OCI-LY3 (cell line): Measurements from ENCODE around the gene FAM117A.

Experiments
- H2AFZ ChIP-seq: fragments of 200-600, 300-600 bp; shearing (Covaris generic); 2 replicates; pipeline ENCODE4 v1.6.0; 2014; ENCODE audit warnings: antibody characterized with exemption, low read depth, low read length
- H3K27ac ChIP-seq: fragments of 200-600, 300-600 bp; sonication (generic); 2 replicates; pipeline ENCODE4 v1.5.1; 2014; ENCODE audit warnings: mild to moderate bottlenecking, low read length, moderate library complexity, mixed read lengths
- H3K27me3 ChIP-seq: fragments of 200-600, 300-600 bp; sonication (generic); 2 replicates; pipeline ENCODE4 v1.6.1; 2014; ENCODE audit warnings: low read depth, low read length, mixed read lengths
- H3K36me3 ChIP-seq: fragments of 200-600, 300-600 bp; sonication (generic); replicated peaks from 2 replicates; pipeline ENCODE3; 2014; ENCODE audit warnings: low read depth, low read length, mixed read lengths
- H3K4me1 ChIP-seq: fragments of 300-600, 200-600 bp; sonication (generic); 2 replicates; pipeline ENCODE4 v1.6.1; 2014; ENCODE audit warnings: low read length, mixed read lengths
- H3K4me2 ChIP-seq: fragments of 200-600, 300-600 bp; sonication (generic); 2 replicates; pipeline ENCODE4 v1.6.1; 2014; ENCODE audit warnings: low read length, mixed read lengths
- H3K4me3 ChIP-seq: fragments of 300-600, 200-600 bp; sonication (generic); 2 replicates; pipeline ENCODE4 v1.5.1; 2014; ENCODE audit warnings: antibody characterized with exemption, mild to moderate bottlenecking, low read length, moderate library complexity
- H3K79me2 ChIP-seq: fragments of 300-600, 200-600 bp; shearing (Covaris generic); 2 replicates; pipeline ENCODE4 v1.6.1; 2014; ENCODE audit warnings: mild to moderate bottlenecking, low read length, mixed read lengths
- H3K9ac ChIP-seq: fragments of 300-600, 200-600 bp; shearing (Covaris generic); 2 replicates; pipeline ENCODE4 v1.6.0; 2014; ENCODE audit warnings: mild to moderate bottlenecking, low read length, moderate library complexity
- H3K9me3 ChIP-seq: fragments of 200-600, 300-600 bp; shearing (Covaris generic); 2 replicates; pipeline ENCODE4 v1.6.1; 2014; ENCODE audit warnings: low read length, mixed read lengths; ENCODE audit not compliant: insufficient read depth
- H4K20me1 ChIP-seq: fragments of 200-600, 300-600 bp; sonication (generic); 2 replicates; pipeline ENCODE4 v1.6.1; 2016; ENCODE audit warnings: low read length, mixed read lengths; ENCODE audit not compliant: insufficient read depth
- CTCF ChIP-seq: fragments of 200-600, 300-600 bp; sonication (generic); IDR thresholded peaks from 2 replicates; pipeline ENCODE4 v1.5.1; 2014; ENCODE audit warnings: antibody characterized with exemption, low read length, low read depth
- EZH2phosphoT487 ChIP-seq: fragments of 200-600 bp; shearing (Covaris generic); IDR thresholded peaks from 2 replicates; pipeline ENCODE4 v1.6.1; 2018; ENCODE audit warnings: antibody characterized with exemption, mixed run types, low read depth

FAM117A gene

GRCh38 chr17:49787884-49788477, 24.1 kb upstream of the FAM117A start:
- peaks cover 43% of the 10 kb centered on the region for H3K79me2 ChIP-seq
- H3K9me3 ChIP-seq: no peaks in the 10 kb centered on the region
- H3K27me3 ChIP-seq: no peaks in the 10 kb centered on the region
- peak overlapping the region; percentile 88 for H3K27ac ChIP-seq
- peak overlapping the region; percentile 95 for H3K9ac ChIP-seq
- peaks cover 33% of the 10 kb centered on the region for H4K20me1 ChIP-seq
- H3K36me3 ChIP-seq: peaks cover 18% of the 10 kb centered on the region
- H3K4me2 ChIP-seq: peak overlapping the region; percentile 93
- H2AFZ ChIP-seq: peak overlapping the region; percentile 95
- TF ChIP-seq EZH2phosphoT487 (no peak), CTCF (no peak)
- H3K4me3 ChIP-seq: peak overlapping the region; percentile 96
- H3K4me1 ChIP-seq: peaks cover 18% of the 10 kb centered on the region

GRCh38 chr17:49784636-49785035, 20.7 kb upstream of the FAM117A start:
- TF ChIP-seq CTCF (no peak), EZH2phosphoT487 (no peak)
- Histone ChIP-seq H3K4me3 (no peak overlapping the region), H4K20me1 (peaks cover 5% of the 10 kb centered on the region), H3K9ac (no peak overlapping the region), H3K36me3 (peaks cover 3% of the 10 kb centered on the region), H3K79me2 (peaks cover 10% of the 10 kb centered on the region), H2AFZ (no peak overlapping the region), H3K27me3 (no peaks in the 10 kb centered on the region), H3K4me2 (no peak overlapping the region), H3K27ac (no peak overlapping the region), H3K9me3 (no peaks in the 10 kb centered on the region), H3K4me1 (peaks cover 14% of the 10 kb centered on the region)

- H3K9ac ChIP-seq: no peak overlapping the region
- H3K4me2 ChIP-seq: no peak overlapping the region
Measured at GRCh38 chr17:49783791-49784190, 19.9 kb upstream of the FAM117A start.

More at GRCh38 chr17:49783791-49784190, 19.9 kb upstream of the FAM117A start:
- H3K27me3 ChIP-seq: no peaks in the 10 kb centered on the region
- H3K4me1 ChIP-seq: peaks cover 10% of the 10 kb centered on the region
- H3K36me3 ChIP-seq: no peaks in the 10 kb centered on the region
- no peak for TF ChIP-seq CTCF
- TF ChIP-seq EZH2phosphoT487: no peak
- no peaks in the 10 kb centered on the region for H4K20me1 ChIP-seq
- no peak overlapping the region for H2AFZ ChIP-seq
- H3K4me3 ChIP-seq: no peak overlapping the region
- no peaks in the 10 kb centered on the region for H3K9me3 ChIP-seq
- peaks cover 3% of the 10 kb centered on the region; the same call in 1 of the 2 replicates for H3K79me2 ChIP-seq
- H3K27ac ChIP-seq: no peak overlapping the region
